Activated naive CD4-positive, alpha-beta T cell treated with anti-CD3 and anti-CD28 coated beads, Interleukin-2, amount 50 U/mL, for 72 hours (primary cell): ENCODE results near the gene HSD17B3. TPM values are rescaled to one million over a fixed set of nuclear protein-coding genes. Genes with fewer than 3 reads are reported as not detected.
"Not testable (repeated sequence)": the region's sequence is repeated elsewhere in the genome, so short reads cannot be mapped to it uniquely, and the experiment has no call there.

Experiments
- ATAC-seq, 2 donors: fragments of 150-1000 bp; cut with Tn5 transposase; 2 replicates each; pipeline ENCODE4 v1.10.0; 2021; ENCODE audit warnings: mild to moderate bottlenecking in 2 of 2, moderate library complexity in 2 of 2
- DNase-seq, 2 donors: peaks; one replicate each; pipeline ENCODE4 v3.0.0; 2021 to 2022; ENCODE audit warnings: low spot score in 2 of 2
- H3K27ac Mint-ChIP-seq, 2 donors: one replicate each; pipeline ENCODE4 v1.8.0; 2022; ENCODE audit warnings: mild to moderate bottlenecking in 2 of 2, mixed read lengths in 2 of 2
- H3K36me3 Mint-ChIP-seq, 2 donors: one replicate each; pipeline ENCODE4 v1.8.0; 2022; ENCODE audit warnings: mixed read lengths in 2 of 2
- H3K9me3 Mint-ChIP-seq, 2 donors: one replicate each; pipeline ENCODE4 v1.8.0; 2022; ENCODE audit warnings: mixed read lengths in 2 of 2
- total RNA-seq, 2 donors: library from RNA; stranded (reverse); gene quantifications; one replicate each; pipeline ENCODE4 v1.2.3, GENCODE V29; 2022

The HSD17B3 gene
- total RNA-seq, 2 donors from 2014 or later, result not detected

GRCh38 chr9:96255698-96256097, 46.3 kb downstream of the HSD17B3 start:
- Mint-ChIP-seq H3K9me3 (no peaks in the 10 kb centered on the region), H3K36me3 (no peaks in the 10 kb centered on the region), H3K27ac (no peak overlapping the region)
- DNase-seq (no peak), ATAC-seq (no peak)

DNA sequence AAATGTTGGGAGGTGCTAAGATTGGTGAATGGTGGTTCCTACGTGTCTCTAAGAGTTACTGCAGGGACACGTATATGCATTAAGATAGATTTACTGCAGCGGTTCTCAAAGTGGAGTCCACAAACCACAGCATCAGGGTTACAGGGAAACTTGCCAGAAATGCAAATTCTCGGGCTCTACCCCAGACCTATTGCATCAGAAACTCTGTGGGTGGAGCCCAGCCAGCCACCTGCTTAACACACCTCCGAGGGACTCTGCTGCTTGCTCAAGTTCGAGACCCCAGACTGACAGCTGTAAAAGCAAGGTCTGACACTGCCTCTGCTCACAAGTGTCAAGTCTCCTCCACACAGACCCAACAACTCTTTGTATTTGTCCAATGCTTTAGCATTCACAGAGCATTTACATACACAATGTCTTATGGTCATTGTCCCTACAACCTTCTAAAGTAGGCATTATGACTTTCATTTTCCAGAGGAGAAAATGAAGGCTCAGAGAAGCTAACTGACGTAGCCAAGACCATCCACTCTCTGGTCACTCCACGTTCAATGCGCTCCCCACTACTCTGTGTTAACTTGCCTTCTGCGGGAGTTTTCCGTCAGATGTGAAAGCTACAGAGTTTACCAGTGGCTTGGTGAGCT, 48.8 kb downstream of the HSD17B3 start:
- DNase-seq (no peak), ATAC-seq (no peak)
- Mint-ChIP-seq H3K36me3 (no peaks in the 10 kb centered on the region), H3K9me3 (no peaks in the 10 kb centered on the region), H3K27ac (no peak overlapping the region)

- H3K27ac Mint-ChIP-seq, result no peak overlapping the region
- ATAC-seq, result no peak
These were observed 50.5 kb downstream of the HSD17B3 start for GRCh38 chr9:96251451-96251850.

DNA sequence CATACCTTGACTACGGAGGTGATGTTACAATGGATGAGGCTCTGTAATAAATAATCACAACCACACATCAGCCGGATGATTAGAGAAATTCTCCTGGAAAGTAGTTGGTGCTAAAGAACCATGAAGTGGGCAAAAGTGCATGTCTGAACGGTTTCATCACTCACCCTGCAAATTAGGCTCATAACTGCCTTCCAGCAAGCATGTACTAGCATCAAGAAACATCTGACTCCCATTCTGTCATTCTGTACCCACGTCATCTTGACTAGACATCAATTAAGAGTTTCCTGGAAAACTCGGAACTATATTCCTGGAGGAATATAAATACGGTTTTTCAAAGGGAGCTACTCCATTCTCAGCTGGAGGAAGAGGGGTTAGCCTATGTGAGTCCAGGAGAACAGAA, 52.2 kb downstream of the HSD17B3 start:
- ATAC-seq (no peak), DNase-seq (no peak)
- Mint-ChIP-seq H3K36me3 (no peaks in the 10 kb centered on the region), H3K9me3 (no peaks in the 10 kb centered on the region), H3K27ac (no peak overlapping the region)

More at GRCh38 chr9:96251451-96251850, 50.5 kb downstream of the HSD17B3 start:
- Mint-ChIP-seq H3K36me3 (no peaks in the 10 kb centered on the region), H3K9me3 (no peaks in the 10 kb centered on the region)
- no peak for DNase-seq

DNA sequence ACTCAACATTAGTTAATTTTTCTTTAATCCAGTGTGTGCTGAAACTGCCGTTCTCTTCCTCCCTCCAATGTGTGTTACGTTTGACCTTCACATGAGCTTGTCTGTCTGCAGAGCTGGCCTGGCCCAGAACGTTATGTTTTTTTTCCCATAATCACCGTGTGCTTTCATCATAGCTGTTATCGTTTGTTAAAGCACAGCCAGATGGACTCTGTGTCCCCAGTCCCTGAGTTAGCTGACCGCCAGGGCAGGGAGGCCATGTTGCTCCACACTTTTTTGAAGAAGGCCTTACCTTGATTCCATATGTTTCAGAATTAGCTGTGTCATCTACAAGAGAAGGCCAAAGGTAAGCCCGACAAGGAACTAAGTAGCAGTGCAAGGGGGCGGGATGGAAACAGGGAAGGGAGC, 55.7 kb downstream of the HSD17B3 start:
- H3K9me3 Mint-ChIP-seq, result no peaks in the 10 kb centered on the region
- H3K36me3 Mint-ChIP-seq, result no peaks in the 10 kb centered on the region
- ATAC-seq, result no peak
- no peak for DNase-seq
- H3K27ac Mint-ChIP-seq, result no peak overlapping the region

DNA sequence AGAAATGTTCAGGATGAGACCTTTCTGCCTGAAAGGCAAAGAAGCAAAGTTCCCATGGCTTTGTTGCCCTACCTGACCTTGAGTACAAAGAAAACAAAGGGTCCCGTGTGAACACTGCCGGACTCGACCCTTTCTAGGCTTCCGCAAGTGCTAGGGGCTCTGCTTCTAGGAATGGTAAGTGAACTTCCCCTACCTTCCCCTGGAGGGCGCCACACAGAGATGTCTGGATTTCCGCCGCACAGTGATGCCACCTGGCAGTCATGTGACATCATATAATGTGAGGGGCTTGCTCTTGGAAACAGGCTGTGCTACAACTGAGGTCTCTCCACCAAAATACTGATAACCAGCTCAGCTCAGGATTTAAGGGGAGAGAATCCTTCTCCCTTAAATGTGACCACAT, 56.6 kb downstream of the HSD17B3 start:
- no peak overlapping the region for H3K27ac Mint-ChIP-seq
- no peaks in the 10 kb centered on the region for H3K36me3 Mint-ChIP-seq
- ATAC-seq, result no peak
- DNase-seq, result no peak
- H3K9me3 Mint-ChIP-seq, result no peaks in the 10 kb centered on the region

GRCh38 chr9:96243778-96244177, 58.2 kb downstream of the HSD17B3 start:
- Mint-ChIP-seq H3K9me3 (no peaks in the 10 kb centered on the region), H3K36me3 (no peaks in the 10 kb centered on the region), H3K27ac (no peak overlapping the region)
- ATAC-seq (no peak), DNase-seq (no peak)

DNA sequence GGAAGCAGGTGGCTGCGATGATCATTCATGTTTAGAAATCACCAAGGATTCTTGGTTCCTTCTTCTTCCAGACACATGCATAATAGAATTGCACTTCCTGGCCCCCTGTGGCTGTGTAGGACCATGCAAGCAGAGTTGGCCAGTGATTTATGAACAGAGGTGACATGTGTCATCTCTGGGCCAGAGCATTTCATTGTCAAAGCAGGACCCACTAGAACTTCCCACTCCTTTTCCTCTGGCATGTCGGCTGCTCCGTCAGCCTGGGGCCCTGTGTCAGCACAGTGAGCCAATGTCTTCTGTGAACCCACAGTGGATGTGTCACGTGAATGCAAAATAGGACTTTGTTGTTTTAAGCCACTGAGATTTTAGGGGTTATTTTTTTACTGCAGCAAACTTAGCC, 59.2 kb downstream of the HSD17B3 start:
- no peaks in the 10 kb centered on the region for H3K9me3 Mint-ChIP-seq
- DNase-seq (no peak), ATAC-seq (no peak)
- H3K36me3 Mint-ChIP-seq, result no peaks in the 10 kb centered on the region
- H3K27ac Mint-ChIP-seq, result no peak overlapping the region

GRCh38 chr9:96241391-96241809, 60.6 kb downstream of the HSD17B3 start:
- H3K36me3 Mint-ChIP-seq, result no peaks in the 10 kb centered on the region
- no peaks in the 10 kb centered on the region for H3K9me3 Mint-ChIP-seq
- H3K27ac Mint-ChIP-seq, result peak overlapping the region; percentile 79 to 90
- ATAC-seq (peak; percentile 95), DNase-seq (peak; percentile 76 to 78)

GRCh38 chr9:96236854-96237550, 65.0 kb downstream of the HSD17B3 start:
- no peak for ATAC-seq
- Mint-ChIP-seq H3K36me3 (no peaks in the 10 kb centered on the region), H3K9me3 (no peaks in the 10 kb centered on the region), H3K27ac (no peak overlapping the region)
- no peak for DNase-seq

- H3K27ac Mint-ChIP-seq, ATAC-seq, DNase-seq, H3K36me3 Mint-ChIP-seq, H3K9me3 Mint-ChIP-seq: not testable (repeated sequence)
These were observed 65.6 kb downstream of the HSD17B3 start for GRCh38 chr9:96236337-96236736.

GRCh38 chr9:96232539-96233241, 69.3 kb downstream of the HSD17B3 start:
- no peak overlapping the region for H3K27ac Mint-ChIP-seq
- H3K9me3 Mint-ChIP-seq, result peaks cover 4 to 12% of the 10 kb centered on the region in 2 donors
- ATAC-seq (peak; percentile 67 to 73), DNase-seq (peak in 1 of 2 donors; percentile 28)
- peaks cover 0 to 6% of the 10 kb centered on the region in 2 donors for H3K36me3 Mint-ChIP-seq

DNA sequence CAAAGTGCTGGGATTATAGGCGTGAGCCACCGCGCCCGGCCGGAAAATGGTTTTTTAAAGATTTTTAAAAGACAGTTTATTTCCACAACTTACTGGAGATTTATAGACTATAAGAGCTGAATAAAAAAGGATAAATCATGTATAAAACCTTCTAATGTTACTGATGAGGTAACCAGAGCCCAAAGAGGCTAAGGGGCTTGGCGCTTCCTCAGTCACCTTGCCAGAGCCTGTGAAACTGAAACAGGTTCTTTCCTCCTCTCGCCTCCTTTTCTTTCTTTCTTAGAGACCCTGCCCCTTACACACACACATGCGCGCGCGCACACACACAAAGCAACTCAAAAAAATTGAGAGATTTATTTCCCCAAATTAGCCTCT, 69.8 kb downstream of the HSD17B3 start:
- ATAC-seq (no peak), DNase-seq (no peak)
- Mint-ChIP-seq H3K9me3 (peaks cover 4 to 12% of the 10 kb centered on the region in 2 donors), H3K36me3 (peaks cover 0 to 9% of the 10 kb centered on the region in 2 donors), H3K27ac (no peak overlapping the region)

- DNase-seq, result no peak
- H3K9me3 Mint-ChIP-seq, result peaks cover 4 to 12% of the 10 kb centered on the region in 2 donors
- H3K36me3 Mint-ChIP-seq, result peaks cover 0 to 9% of the 10 kb centered on the region in 2 donors
- H3K27ac Mint-ChIP-seq, result no peak overlapping the region
- ATAC-seq, result no peak
These were observed 72.0 kb downstream of the HSD17B3 start for GRCh38 chr9:96230002-96230401.

- Mint-ChIP-seq H3K27ac (no peak overlapping the region), H3K36me3 (peaks cover 7% of the 10 kb centered on the region in 2 donors), H3K9me3 (peaks cover 6% of the 10 kb centered on the region in 2 donors)
- DNase-seq, result no peak
- no peak for ATAC-seq
These were observed 79.8 kb downstream of the HSD17B3 start for GRCh38 chr9:96222132-96222531.

DNA sequence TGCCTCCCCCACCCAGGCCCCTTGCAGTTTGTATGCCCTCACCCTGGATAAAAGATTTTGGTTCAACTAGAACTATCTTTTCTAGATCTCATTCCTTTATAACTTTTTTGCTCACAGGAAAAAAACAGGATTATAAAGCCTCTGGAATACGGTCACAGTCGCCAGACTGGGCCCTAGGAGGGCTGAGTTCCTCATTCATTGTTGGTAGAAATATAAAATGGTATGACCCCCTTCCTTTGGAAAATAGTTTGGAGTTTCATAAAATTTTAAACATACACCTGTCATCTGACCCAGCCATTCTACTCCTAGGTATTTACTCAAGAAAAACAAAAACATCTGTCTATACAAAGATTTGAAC, 82.1 kb downstream of the HSD17B3 start:
- ATAC-seq (no peak), DNase-seq (no peak)
- H3K27ac Mint-ChIP-seq, result no peak overlapping the region
- peaks cover 7% of the 10 kb centered on the region in 2 donors for H3K36me3 Mint-ChIP-seq
- H3K9me3 Mint-ChIP-seq, result peaks cover 6% of the 10 kb centered on the region in 2 donors

DNA sequence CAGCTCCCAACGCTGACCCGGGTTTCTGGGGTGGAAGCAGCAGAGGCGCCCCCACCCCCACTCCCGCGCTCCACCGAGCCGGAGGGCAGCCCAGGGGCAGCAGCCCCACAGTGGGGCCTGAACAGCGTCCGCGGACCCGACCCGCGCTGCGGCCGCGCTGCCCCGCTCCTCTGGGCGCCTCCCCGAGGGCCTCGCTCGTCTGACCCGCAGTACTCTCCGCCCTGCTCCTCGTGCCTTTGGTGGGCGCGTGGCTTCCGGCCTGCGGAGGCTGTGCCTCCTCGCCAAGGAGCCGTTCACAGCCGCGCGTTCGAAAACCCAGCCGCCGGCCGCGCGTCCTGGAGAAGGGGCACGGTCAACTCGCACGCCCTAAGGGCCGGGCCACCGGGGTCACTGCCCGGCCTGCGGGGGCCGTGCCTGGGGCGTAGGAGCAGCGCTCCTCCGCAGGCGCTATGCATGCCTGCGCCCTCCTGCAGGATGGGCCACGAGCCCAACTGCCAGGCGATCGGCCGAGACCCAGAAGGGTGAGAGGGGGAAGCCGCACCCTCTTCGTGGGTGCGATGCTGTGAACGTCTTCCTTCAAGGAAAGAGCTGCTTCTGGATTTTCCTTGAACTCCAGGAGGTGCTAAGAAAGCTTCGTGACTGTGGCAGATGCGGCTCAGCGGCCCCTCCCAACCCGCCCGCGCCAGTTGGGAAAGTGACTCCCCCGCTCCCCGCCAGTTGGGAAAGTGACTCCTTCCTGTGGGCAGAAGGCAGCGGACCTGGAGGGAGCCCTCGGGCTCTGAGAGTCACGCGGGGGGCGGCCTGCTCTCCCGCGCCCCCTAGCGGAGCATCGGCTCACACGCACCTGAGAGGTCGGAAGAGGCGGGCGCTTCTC, 82.7 kb downstream of the HSD17B3 start:
- H3K27ac Mint-ChIP-seq, result no peak overlapping the region
- DNase-seq (peak in 1 of 2 donors; percentile 46), ATAC-seq (peak; percentile 34 to 43)
- H3K9me3 Mint-ChIP-seq, result peaks cover 6% of the 10 kb centered on the region in 2 donors
- peaks cover 7% of the 10 kb centered on the region in 2 donors for H3K36me3 Mint-ChIP-seq
